ENCODE results near the gene DDN. TPM values are rescaled to one million over a fixed set of nuclear protein-coding genes. Genes with fewer than 3 reads are reported as not detected.

Gene DDN
- polyA plus RNA-seq, 1 donor: 33.6 TPM

DNA sequence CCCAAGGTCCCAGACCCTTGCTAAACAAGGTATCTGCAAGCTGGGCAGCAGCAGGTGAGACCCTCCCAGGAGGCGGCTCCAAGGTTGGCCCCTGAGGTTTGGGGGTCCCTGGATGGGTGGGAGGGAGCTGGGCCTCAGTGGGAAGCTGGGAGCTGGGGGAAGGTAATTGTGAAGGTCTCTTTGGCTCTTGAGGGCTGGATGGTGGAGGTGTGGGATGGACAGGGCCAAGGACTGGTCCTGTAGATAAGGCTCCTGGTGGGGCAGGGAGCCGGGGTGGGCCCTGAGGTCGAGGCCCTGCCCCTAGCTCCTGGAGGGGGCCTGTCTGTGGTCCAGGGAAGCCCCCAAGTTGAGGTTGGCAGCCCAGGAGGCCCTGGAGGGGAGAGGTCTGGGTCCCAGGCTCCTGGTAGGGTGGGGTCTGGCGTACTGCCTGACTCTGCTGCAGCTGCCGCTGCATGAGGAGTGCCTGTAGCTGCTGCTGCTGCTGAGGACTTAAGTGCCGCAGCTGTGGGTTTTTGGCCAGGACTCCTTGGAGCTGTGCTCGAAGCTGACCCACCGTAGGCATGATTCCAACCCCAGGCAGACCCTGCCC lies 32.5 kb upstream of the DDN start:
- no peak for DNase-seq (ENCODE audit: low read depth)

DNA sequence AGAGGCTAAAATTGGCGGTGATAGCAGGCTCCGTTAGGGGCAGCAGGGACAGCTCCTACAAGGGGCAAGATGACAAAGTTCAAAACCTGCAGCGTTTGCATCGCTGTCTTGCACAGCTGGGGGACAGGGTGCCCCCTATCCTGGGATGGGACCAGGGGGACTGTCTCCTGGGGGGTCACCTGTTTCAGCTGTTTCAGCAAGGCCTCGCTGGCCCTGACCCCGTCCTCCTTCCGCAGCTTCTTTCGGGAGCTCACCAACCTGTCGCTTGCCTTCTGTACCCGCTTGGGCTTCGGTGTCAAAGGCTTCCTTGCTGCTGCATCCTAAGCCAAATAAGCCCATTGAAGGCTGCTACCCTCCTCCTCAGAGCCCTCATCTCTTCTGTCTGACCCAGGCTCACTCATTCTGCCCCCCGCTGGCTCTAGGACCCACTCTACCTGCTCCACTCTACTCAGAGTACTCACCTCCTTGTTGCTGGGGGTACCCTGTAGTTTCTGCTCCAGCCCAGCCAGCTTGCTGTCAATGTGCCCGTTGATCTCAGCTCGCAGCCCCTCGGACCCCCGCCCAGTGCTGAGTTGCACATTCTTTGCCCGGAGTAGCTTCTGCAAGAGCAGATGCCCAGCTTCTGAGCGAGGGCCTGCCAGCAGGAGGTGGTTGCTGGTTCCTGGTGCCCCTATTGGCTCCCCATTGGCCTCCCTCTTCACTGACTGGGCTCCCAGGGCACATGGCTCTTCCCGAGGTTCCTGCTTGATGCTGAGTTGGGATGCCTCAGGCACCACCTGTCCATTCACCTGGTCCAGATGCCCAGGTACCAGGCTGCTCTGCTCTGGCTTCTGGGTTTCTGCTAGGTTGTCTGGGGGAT lies 31.8 kb upstream of the DDN start:
- no peak for DNase-seq (ENCODE audit: low read depth)

DNA sequence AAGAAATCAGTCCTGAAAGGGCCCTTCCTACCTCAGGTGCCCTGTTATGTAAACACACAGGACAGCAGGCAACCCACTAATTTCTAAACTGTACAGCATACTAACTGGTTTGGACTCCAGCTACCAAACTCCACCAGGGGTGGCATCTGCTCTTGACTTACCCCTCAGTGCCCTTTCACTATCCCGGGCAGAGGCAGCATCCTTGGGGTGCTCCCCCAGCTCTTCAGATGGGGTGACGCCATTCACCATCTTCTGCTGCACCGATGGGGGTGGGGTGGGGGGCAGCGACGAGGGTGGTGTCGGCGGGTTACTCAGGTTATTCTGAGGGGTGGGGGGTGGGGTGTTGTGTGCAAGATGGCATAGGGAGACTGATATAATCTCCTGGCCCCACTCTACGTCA lies 30.9 kb upstream of the DDN start:
- no peak for DNase-seq (ENCODE audit: low read depth)

DNA sequence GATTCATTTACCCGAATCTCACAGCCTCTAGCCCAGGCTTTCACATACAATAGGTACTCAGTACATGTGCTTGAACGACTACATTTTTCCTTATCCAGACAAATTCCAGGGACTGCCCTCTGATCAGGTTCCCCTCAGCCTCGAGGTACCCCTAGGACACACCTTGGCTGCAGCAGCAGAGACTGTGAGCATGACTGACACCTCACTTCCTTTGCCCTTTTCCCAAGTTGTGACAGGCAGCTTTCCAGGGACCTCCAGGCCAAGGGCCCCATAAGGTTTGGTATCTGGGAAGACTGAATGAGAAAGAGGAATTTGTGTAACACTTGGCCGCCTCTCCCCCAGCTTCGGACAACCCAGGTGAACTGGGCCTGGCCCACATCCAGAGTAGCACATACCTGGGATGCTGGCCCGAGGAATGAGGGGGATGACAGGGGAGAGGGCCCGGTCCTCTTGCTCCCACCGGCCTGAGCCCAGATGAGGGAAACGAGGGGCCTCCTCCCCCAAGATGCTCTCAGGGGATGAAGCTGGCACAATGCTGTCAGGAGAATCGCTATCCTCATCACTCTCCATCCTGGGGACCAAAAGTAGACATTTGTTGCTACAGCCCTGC lies 29.6 kb upstream of the DDN start:
- no peak for DNase-seq (ENCODE audit: low read depth)

DNA sequence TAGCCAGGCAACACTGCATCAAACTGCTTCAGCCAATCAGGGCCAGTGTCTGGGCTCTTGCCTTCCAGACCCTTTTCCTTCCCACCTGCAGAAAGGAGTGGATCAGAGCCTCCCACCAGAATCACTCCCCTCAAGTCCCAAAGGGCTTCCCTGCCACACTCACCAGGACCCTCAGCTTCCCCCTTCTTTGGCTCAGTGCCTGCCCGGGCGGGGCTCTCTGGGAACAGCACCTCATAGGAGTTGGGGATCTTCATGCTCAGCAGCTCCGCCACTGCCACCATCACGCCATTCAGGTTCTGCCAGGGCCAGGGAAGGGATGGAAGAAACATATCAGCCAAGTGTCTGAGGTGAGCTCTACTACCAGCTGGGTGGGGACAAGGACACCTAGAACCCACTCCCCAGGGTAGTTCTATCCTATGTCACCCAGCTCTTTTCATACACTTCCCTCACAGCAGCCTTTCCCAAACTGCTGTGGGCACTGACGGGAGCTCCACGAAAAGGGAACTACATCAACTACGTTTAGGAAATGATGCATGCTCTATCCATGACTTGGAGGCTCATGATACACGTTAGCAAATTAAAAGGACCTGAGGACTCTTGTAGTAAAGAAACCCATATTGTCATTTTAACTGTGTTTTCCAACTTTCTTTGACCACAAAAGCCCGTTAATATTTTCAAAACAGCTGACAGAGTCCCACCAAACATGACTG lies 28.8 kb upstream of the DDN start:
- no peak for DNase-seq (ENCODE audit: low read depth)

DNA sequence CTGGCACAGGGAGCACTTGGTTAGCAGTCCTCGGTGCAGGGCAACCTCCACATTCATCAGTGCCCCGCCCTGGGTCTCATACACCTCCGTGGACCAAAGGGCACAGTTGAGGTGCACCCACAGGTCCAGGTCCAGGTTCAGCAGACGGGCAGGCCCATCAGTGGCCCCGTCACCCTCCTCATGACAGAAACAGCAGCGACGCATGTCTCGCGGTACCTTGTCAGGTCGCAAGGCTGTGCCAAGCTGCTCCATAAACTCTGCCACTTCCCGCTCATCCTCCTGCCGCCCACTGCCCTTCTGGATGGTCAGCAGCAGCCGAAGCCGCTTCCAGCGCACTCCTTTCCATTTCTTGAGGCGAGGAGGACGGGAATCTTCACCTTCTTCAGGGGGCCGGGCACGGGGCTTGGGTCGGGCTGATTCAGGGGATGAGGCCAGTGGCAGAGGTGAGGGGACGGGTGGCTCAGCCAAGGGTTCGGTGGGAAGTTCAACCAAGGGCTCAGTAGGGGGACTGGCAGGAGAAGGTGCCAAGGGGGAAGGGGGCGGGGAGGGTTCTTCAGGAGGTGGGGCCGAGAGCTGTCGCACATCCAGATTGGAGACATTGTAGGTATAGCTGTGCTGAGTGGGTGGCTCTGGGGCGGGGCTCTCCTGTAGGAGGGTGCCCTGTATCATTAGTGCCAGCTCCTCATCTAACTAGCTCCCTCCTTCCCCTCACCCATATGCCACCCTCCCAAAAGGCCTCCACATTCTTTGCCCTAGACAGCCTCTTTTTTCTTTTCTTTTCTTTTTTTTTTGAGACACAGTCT lies 27.7 kb upstream of the DDN start:
- no peak for DNase-seq (ENCODE audit: low read depth)

DNA sequence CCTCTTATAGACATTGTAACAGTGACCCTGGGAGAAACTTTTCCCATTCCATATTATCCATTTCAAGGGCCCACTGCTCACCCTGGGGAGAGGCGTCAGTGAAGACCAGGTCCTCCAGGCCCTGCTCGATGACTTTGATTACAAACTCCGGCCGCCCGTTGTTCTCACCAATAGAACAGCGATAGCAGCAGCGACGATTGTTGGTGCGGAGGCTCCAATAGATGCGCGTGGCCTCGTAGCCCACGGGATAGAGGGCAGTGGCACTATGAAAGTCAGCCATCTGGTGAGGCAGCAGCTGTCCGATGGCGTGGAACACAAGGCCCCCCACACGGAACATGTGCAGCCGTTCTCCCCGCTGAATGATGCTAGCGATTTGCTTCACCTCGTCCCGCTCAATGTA lies 26.9 kb upstream of the DDN start:
- no peak for DNase-seq (ENCODE audit: low read depth)

DNA sequence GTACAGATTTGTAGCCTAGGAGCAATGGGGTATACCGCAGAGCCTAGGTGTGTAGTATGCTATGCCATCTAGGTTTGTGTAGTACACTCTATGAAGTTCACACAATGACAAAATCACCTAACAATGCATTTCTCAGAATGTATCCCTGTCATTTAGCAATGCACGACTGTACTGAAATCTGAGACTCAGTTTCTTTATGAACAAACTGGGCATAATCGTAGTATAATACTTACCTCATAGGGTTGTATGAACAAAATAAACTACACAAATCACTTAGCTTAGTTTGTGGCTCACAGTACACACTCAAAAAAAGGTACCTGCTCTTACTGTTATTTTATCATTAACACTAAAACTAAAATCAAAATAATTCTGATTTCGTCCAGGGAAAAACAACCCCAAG lies 26.3 kb upstream of the DDN start:
- no peak for DNase-seq (ENCODE audit: low read depth)

DNA sequence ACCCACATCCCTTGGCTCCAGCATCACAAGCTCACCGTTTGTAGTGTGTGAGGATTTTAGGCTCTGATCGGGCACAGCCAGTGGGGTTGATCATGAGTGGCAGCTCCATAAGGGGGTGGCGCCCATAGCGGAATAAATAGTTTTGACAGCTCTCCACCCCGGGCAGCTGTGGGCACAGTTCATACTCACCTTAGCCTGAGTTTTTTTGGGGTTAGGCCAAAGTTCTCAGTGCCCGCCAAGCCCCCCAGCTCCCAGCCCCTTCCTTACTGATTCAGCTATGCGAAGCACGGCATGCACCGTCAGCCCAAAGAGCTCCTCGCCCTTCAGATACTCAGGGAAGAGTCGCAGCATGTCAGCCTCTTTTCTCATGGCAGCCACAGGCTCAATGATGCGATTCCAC lies 25.4 kb upstream of the DDN start:
- no peak for DNase-seq (ENCODE audit: low read depth)

DNA sequence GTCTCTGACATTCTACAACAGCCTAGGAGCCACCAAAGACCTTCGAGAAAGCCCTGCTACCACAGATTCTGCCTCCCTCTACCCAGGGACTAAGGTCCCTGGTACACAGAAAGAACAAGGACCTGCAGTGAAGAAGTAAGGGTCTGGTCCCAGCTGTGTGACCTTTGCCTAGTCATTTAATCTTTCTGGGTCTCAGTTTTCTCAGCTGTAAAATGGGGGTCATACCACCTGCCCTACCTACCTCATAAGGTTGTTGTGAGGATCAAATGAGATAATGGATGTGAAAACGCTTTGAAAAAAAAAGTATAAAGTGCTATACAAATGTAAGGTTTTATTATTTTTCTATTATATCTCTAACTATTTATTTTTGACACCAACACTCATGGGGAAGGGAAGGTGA lies 24.6 kb upstream of the DDN start:
- DNase-seq (ENCODE audit: low read depth): no peak

DNA sequence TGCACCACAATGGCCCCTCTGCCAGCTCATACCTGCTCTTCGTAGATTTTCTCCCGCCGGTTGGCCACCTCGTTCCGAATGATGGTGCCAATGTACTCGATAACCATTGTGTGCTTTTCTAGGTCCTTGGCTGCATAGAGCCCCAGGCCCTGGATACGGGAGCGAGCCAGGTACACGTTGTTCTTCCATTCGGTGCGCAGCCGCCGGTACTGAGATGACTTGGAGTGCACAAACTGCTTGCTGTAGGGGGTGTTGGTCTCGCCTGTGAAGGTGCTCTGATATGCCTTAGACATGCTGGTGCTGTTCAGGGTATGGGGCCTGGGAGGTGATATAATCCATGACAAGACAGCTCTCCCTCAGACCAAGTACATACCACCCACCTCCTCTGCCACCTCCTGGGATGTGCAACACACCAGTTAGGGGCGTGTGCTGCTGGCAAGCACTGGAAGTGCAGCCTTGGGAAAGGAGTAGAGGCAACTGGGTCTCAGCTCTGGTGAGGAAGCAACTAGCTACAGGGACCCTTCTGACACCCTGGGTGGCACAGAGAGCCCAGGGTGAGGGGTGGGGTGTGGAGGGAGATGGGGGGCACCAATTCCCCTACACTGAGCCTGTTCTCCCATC lies 23.5 kb upstream of the DDN start:
- no peak for DNase-seq (ENCODE audit: low read depth)

DNA sequence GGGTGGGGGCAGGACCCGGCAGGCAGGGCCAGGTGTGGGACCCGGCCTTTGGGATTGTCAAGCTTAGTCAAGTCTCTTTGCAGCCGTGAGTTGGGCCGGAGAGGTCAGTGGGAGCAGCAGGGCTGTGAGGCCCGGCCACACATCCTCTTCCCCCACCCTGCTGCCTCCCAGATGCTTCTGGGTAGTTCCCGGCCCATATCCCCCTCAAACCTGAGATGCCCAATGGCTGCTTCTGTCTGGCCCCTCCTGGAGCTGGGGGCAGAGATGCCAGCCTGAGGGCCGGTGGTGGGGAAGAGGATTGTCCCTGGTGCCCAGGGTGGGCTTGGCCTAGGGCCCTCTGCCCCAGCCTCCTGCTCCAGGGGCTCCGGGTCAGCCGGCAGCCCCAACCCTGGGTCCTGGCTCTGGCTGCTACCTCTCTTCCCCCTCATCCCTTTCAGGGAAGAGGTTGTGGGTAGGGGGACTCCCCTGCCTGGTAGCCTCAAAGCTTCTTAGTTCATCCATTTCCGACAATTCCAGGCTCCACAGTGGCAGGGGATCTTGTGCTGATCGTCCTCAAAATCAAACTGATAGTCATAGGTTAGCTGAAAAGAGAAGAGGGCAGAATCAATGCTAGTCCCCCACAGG lies 22.2 kb upstream of the DDN start:
- no peak for DNase-seq (ENCODE audit: low read depth)

DNA sequence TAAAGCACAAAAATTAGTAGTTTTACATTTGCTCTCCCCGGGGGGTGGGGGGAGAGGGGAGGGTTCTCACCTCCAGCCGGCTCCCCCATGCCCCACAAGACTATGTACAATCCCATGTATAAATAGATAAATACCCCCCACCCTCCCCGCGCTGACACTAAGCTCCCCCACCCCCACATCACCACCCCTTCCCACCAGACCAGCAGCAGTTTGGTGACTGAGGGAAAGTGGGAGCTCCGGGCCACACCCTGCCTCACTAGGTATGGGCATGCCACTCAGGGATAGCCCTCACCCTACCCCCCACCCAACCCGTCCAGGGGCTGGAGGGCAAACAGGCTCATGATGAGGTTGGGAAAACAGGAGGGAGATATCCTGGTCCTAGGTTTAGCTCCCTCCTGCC lies 21.3 kb upstream of the DDN start:
- no peak for DNase-seq (ENCODE audit: low read depth)

DNA sequence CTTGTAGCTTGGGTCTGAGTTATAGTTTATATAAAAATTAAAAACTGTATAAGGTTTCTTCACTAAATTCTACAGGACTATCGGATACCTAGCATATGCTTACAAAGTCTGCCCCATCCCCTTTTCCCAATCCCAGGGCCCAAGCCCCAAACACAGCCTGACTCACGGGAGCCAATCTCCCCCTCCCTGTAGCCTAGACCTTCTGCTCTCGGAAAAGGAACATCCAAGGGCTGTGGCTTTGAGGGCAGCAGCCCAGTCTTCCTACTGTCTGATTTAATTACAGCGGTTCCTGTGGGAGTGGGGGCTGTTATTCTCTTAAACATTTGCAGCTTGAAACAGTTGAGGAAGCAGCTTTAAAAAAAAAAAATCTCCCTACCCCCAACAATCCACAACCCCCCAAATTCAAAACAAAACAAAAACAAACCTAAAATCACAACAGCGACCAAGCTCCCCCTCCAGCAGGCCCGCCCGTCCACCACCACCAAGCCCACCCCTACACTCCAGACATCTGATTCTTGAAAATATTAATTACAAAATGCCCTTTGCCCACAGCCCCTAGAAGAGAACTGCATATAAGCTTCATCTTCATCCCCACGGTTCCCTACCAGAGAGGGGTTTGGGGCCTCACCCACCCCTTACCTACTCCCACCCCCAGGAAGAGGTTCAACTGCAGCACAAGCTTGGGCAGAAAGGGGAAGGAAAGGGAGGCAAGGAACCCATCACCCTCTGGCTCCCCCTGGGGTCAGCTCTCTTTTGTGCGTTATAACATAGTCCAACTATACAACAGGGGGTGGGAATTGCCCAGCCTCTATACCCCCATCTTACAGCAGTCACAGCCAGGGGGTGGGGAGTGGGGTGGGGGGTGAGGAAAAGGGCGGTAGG lies 20.5 kb upstream of the DDN start:
- DNase-seq (ENCODE audit: low read depth): no peak

DNA sequence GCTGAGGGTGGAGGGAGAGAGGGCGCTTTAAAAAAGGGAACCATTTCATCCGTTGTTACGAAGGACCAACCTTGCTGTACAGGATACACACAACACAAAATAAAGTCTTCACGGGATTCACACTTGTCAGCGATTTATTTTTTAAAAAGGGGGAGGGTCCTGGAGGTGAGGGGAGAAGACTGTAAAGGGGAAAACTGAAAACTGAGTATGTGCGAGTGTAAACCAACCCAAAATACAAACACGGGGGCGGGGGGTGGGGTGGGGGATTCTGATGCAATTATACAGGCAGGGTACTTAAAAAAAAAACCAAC lies 19.9 kb upstream of the DDN start:
- DNase-seq (ENCODE audit: low read depth): no peak

DNA sequence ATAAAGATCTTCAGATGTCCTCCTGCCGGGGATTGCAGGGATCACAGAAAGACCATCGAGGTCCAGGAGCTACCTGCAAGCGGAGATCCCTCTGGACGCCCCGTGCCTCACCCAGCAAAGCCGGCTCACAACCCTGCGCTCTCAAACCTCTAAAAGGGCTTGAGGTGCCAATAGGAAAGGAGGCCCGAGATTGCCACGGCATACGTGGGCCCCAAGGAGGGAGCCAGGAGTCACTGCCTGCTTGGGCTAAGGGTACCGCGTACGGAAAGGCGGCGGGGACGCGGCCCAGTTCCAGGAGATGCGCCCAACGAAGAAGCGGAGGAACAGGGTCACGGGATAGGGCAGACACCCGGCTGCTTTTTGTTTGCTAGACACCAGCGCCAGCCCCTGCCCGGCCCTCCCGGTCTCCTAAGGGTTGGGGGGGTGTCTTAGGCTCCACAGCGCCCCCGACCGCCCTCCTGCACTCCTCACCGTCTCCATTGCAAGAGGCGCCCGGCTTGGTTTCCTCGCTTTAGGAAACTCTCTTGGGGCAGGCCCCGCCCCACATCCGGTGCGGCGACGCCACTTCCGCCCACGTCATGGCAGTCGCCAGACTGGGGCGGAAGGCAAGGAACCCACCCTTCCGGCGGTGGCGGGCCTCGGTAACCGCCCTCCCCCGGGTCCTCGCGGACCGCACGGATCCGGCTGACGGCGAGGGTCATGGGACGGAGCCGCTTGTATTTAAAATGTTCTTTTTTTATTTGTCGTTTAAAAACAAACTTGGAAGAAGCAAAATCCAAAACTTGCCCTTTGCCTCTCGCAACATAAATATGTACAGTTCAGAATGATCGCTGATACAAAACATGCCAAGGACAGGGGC lies 19.3 kb upstream of the DDN start, which contains the start of gene PRKAG1:
PRKAG1 (minus strand) TSS at position 516 of the 859 bp plus-strand sequence; CDS start at position 480, 36 bp downstream.
- DNase-seq (ENCODE audit: low read depth): peak; percentile 90

DNA sequence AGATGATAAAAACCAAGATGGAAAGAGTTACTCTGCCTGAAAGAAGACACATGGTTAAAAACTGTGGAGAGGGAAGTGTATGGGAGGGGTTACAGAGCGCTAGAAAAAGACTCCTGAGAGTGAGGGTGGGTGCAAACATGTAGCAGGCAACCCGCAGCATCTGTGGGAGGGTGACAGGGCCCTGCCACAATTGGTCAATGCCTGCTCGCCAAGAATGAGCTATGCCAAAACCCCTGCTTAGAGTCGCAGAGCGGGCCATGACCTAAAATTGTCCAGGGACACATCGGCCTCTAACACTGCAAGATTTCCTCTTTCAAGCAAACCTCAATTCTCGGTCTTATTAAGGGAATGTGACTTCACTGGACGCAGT lies 18.7 kb upstream of the DDN start:
- DNase-seq (ENCODE audit: low read depth): no peak

DNA sequence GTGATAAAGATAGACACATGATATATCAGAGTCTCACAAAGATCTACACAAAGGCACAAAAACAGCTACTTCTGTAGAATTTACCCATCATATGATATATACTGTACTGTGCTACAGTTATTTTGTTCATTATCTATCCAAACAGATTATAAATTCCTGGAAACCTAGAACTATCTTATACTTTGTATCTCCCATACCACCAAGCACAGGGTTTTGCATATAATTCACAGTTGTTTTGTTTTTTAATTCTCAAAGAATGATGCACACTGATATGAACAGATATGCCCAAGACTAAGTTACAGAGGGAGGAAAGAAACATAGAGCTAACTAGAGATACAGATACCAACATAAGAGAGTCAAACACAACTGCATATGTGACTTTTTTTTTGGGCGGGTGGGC lies 16.0 kb upstream of the DDN start:
- no peak for DNase-seq (ENCODE audit: low read depth)

DNA sequence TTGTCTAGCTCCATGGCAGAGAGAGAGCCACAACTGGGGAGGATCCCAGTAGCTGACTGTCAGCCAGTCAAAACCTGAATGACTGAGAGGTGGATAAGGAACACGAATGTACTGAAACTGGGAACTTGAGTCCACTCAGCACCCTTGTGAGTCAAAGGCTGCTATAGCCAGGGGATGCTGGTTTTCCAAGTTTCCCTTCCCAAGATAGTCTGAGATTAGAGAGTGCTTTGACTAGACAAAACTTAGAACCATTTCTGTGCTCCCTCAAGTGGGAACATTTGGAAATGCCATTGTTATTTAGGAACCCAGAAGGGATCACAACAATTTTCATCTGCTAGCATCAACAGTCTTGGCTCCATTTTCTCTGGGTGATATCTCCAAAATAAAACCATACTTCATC lies 15.4 kb upstream of the DDN start:
- DNase-seq (ENCODE audit: low read depth): no peak

All from forelimb muscle (tissue), 1 donor.